ENCODE measurements around the gene MAML2.

The MAML2 gene

DNA sequence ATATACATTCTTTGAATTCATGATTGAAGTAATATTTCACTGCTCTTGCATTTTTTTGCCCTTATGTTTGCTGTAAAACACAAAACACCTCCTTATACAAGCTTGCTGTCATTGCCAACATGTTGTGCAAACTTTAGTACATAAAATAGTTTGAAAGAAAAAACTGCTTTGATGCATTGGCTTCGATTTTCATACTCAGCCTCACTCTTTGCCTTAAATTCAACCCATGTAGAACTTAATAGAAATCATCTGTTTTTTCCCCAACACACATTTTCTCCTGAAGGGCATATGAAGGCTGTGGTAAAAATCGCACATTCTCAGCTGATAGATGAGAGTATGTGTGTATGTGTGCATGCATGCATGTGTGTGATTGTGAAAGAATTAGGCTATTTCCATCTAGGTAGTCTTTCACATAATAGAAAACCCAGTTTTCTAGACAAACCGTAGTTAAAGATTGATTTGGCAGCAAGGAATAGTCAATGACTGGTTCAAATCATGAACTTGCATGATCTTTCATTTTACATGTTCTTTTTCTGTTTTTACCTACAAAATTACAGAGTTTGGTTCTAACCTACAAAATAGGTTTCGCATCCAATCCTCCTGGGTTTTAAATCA is 346.3 kb downstream of the MAML2 start:
- no peak for DNase-seq

DNA sequence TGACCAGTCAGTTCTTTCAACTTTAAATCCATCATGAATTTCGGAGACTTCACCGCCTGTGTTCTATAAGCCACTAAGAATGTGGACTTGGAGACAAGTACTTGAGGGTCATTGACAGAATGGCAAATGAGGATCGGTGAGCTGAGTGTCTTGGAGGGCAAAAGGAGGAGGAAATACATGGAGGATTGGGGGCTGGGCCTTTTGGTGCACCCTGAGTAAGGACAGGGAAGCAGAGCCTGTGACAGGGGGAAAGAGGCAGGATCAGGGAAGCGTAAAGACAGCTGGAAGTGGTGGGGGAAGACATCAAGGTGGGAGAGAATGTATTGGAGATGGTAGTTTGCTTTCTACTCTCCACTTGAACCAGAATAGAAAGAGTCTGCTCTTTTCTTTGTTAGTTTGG is 348.7 kb downstream of the MAML2 start:
- no peak for DNase-seq

DNA sequence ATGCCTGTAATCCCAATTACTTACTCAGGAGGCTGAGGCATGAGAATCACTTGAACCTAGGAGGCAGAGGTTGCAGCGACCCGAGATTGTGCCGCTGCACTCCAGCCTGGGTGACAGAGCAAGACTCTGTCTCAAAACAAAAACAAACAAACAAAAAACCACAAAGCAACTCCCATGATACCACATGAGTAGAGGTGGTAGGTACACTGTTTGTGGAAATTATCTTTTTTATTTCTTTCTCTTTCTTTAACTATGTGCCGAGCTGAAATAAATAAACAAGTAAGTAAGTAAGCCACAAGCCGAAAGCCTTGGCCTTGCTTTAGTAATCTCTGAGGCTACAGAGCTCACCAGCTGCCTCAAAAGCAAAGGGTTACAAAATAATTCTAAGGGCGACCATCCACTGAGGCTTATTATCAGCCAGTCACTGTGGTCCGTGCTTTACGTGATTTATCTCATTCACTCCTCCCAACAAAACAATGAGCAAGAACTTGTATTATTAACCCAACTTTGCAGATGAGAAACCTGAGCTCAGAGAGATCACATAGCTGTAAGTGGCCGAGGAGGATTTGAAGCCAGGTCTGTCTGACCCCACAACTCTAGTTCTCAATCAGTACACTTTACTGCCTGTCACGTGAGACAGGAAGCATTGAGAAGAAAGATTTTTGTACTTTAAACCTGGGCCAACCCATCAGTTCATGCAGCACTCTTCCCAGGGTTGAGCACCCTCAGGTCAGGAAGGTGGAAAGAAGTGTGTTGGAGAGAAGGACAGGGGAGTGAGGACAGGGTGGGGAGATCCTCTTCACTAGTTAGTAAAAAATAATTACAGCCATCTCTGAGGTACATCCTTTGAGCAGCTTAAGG is 349.3 kb downstream of the MAML2 start:
- no peak for DNase-seq

DNA sequence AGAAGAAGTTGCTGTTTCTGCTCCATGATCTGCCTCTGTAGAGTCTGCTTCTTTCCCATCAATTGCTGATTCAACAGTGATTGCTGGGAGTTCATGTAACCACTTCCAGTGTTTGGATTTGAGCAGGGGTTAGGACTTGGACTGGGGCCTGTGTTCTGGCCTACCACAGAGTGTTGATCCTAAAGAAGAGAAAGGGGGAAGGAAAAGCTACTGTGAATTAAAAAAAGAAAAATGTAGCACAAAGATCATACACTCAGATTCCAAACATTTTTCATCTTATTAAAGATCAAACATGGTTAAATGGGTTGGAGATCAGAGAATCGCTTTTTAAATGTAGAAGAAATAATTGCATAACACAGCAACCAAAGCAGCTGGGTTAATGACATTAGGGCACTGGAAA is 351.4 kb downstream of the MAML2 start:
- DNase-seq, result no peak

DNA sequence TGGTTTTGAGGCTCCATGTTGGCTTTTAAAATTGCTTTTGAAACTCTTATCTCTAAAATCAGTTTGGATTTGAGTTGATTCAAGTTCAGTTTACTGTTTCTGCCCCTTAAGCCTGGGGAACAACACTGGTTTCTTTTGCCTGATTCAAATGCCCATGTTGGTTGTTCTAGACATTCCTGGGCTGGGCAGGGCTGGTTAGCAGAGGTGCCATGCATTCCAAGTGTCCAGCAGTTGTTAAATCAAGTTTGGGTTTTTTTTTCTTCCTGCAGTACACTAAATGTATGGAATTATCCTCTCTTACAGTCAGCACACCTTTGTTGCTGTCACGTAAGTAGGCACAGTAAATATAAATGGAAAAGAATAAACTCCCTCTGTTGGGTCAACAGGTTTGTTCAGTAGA is 351.9 kb downstream of the MAML2 start:
- no peak for DNase-seq

DNA sequence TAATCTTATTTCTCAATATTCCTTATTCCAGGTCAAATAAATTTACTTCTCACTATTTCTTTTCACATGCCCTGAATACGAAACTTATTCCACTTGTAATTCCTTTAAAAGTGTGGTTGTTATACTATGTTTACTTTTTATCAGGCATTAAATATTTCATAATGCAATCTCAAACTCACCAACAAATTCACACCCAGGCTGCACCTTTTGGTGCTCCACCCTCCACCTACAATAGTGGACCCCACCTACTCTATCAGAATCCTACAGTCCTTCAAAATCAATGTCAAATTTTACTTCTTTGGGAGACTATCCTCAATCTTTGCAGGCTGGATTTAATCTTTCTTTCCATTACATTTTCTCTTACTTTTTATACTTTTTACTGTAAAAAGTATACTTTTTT is 353.2 kb downstream of the MAML2 start:
- no peak for DNase-seq

DNA sequence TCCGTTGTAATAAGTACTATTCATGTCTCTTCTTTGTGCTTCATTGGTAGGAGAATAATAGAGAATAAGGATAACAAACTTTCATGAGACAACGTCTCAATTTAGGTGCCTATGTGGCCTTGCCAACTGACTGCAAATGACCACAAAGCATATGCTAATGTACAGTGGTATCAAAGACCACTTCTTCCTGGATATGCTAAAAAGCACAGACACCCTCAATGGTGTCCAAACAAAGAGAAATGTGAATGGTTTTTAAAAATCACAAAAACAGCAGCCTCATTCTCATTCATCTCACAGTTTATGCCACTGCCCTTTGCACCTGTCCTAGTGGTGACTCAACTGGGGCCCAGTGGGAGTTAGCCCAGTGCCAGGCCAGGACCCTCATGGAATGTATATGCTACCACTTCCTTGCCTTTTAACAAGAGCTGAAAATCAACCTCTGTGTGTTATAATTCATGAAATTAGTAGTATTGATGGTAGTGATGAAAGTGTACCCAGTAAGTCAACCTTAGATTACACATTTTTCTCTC is 353.9 kb downstream of the MAML2 start:
- DNase-seq, result no peak

DNA sequence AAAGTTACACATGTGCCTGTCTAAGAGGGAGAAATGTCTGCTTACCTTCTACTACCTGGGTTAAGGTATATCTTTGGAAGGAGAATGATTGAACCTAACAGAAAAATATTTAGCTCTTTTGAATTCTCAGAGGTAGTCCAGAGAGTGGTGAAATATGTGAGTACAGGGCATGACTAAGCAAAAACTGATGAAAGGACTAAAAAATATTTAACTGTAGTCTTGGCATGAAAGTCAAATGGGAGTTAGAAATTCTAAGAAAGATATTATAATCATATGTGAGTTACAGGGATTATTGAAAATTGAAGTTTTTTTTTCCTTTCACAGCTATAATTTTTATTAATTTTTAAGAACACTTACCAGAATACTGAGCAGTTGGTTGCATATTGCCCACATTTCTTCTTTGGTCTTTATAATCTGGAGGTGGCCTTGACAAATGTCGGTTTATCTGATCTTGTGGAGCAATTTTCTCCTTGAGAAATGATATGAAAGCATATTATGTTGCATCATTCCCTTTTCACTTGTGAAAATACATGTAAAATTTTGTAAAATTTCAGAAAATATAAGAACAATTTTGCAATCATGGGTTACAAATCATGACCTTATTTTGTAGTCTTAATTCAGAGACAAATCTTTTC is 357.7 kb downstream of the MAML2 start:
- DNase-seq, result no peak

DNA sequence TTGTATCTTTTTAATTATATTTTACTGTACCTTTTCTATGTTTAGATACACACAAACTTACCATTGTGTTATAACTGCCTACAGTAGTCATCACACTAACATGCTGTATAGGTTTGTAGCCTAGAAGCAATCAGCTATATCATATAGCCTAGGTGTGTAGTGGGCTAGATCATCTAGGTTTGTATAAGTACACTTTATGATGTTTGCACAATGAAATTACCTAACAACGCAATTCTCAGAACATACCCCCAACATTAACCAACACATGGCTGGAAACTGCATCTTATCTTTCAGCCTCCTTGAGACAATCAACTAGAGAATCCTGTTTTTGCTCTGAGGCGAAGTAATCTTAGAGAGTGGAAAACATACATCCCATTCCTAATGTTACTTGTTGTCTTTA is 358.9 kb downstream of the MAML2 start:
- DNase-seq, result no peak

DNA sequence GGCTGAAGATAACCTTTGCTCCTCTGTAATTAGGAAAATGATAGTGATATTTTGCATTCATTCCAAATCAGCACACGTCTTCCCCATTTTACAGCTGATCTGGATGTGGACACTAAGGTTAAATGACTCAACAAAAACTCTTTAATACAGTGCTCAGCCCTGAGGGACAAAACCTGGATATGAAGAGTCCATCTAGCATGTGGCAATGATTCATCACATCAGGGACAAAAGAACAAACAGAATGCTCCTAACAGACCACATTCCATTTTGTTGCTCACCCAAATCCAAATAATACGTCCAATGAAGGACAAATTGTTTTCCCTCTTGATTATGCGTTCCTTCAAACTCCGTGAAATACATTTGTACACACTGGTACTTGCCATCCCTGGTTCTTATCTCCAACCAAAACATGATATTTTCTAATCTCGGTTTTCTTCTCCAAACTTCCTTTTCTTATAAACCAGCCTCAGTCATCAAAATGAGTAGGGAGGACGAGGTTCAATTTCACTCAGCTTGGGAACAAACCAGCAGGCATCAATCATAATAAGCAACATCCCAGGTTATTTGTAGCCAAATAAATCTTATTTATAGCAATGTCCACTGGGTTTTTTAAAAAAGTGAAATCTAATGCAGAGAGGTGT is 365.3 kb downstream of the MAML2 start:
- no peak for DNase-seq

DNA sequence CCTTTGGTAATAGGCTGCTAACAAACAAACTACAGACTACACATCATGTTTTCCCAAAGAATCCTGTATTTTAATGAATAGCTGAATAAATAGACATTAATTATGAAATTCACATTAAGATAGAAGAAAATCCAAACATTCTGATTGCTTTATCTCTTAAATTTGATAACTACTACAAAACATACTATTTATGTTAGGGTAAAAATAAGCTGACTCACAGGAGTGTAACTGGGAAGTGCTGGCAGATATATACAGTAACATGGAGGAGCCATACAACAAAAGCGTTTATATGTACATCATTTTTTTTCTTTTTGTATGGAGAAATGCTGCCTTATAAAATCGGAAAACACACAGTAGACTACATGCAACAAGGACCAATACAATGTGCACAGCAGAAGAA is 366.4 kb downstream of the MAML2 start:
- no peak for DNase-seq

DNA sequence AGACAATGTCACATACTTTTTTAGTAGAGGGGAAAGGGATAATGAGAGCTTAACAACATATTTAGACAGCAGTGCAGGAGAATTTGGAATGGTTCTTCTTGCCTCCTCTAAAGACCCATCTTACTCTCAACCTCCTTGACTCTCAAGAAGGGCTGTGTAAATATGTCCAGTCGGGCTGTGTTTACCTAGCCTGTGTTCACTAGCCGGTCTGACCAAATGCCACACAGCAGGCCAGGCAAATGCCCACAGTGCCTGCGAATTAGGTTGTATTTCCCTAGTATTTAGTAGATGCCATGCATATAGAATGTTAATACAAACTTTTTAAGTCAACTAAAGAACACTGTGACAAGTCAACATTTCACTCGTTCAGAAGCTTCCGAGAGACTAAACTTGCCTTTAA is 367.7 kb downstream of the MAML2 start:
- DNase-seq, result no peak

DNA sequence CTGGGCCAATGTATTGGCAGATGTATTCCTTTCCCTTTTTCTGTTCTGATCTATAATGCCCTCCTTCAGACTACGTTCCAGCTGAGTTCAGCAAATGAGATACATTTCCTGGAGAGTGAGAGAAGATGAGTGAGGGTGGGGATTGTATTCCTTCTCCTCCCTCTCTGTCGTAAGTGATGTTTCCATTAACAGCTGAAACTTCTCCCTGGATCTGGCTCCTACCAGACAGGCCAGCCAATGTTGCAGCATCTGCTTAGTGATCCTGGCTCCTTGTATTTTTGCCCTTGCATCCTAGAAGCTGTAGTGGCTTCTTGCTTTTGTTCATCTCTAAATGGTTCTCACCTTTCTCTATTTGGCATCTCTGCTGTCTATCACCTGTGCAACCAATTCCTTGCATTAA is 370.9 kb downstream of the MAML2 start:
- DNase-seq, result no peak

DNA sequence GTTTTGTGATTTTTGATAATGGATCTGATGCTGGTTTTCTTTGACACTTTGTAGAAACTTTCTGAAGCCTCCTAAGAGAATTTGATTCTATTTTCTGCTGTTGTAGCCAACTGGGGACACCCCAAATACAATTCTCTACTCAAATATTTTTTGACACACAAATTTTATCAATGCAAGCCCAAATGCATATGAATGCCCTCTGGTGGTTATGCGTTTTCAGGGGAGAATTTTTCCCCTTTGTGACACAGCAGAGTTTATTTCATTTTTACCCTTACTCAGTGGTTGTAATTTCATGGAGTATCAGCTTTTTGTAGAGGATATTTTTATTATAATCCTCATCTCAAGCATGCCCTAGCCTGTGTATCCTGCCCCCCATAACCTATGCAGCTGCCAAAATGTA is 374.4 kb downstream of the MAML2 start:
- DNase-seq, result no peak

DNA sequence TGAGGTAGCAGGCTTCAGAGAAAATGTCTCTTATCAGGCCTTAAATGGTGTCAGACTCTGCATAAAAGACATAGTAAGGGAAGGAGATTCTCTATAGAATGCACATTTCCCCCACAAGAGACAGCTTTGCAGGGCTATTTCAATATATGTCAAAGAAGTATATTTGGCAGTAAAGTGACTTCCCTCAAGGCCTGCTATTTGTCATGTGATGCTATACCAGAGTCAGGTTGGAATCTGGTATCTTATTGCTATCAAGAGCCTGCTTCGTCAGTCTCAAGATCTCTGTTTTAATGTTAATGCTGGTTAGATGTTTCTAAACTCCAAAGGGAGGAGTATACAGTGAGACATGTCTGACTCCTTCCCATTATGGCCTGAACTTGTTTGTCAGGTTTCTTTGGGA is 378.7 kb downstream of the MAML2 start:
- DNase-seq, result no peak

DNA sequence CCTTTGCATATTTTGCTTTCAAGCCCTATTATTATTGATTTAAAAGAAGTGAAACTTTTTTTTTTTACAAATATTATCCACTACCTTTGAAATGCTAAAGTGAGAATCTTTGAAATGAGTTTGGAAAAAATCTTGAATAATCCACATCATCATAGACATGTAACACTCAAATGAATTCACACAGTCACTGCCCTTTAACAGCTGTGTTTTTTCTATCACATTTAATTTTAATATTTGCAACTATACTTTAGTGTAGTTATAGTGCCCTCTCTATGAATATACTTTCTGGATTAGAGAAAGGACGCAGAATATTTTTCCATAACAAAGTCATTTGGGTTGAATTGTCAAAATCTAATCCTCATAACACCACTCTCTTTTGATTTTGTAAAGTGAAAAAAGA is 381.2 kb downstream of the MAML2 start:
- DNase-seq, result no peak

DNA sequence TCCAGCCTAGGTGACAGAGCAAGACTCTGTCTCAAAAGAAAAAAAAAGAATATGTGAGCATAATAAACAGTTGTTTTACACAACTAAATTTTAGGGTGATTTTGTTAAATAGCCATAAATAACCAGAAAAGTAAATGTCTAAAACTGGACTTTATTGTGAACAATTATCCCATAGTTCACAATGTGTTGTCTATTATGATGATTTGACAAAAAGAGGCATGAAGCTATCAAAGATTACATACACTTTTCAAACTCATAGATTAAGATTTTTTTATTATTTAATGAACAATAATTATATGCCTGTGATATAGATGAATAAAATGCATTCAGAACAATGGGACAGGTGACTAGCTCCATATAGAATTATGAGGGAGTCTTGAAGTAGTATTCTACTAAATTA is 392.1 kb downstream of the MAML2 start:
- DNase-seq, result no peak

DNA sequence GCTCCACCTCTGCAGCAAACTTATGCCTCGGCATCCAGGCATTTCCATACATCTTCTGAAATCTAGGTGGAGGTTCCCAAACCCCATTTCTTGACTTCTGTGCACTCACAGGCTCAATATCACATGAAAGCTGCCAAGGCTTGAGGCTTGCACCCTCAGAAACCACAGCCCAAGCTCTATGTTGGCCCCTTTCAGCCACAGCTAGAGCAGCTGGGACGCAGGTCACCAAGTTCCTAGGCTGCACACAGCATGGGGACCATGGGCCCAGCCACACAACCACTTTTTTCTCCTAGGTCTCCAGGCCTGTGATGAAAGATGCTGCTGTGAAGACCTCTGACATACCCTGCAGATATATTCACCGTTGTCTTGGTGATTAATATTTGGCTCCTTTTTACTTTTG is 394.4 kb downstream of the MAML2 start:
- DNase-seq, result no peak

DNA sequence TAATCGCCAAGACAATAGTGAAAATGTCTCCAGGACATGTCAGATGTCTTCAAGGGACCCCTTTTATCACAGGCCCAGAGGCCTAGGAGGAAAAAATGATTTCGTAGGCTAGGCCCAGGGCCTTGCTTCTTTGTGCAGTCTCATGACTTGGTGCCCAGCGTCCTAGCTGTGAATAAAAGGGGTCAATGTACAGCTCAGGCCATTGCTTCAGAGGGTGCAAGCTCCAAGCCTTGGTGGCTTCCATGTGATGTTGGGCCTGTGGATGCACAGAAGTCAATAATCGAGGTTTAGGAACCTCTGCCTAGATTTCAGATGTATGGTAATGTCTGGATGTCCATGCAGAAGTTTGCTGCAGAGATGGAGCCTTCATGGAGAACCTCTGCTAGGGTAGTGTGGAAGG is 398.4 kb downstream of the MAML2 start:
- no peak for DNase-seq

DNA sequence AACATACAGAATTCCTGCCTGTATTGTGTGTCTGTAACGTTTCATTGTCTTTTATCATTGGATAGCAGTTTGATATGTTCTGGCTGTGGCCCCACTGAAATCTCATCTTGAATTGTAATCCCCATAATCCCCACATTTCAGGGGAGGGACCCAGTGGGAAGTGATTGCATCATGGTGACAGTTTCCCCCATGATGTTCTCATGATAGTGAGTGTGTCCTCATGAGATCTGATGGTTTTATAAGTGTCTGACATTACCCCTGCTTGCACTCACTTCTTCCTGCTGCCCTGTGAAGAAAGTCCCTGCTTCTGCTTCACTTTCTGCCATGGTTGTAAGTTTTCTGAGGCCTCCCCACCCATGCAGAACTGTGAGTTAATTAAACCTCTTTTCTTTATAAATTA is 399.4 kb downstream of the MAML2 start:
- no peak for DNase-seq

DNA sequence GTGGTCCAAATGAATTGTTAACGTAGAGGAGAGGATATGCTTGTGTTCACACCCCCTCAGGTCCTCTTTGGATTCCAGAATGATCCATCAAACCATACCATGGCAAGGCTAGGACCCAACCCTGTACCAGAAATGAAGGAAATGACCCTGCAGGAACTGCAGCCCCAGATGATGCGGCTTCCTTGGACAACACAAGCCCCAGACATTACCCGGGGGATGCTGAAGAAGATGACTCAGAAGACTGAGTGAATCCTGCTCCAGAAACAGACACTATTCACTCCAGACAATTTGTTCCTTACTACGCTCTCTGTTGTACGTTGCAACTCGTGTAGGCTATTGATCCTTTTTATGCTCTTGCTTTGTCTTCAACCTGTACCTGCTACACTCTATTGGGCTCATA is 403.9 kb downstream of the MAML2 start:
- no peak for DNase-seq

DNA sequence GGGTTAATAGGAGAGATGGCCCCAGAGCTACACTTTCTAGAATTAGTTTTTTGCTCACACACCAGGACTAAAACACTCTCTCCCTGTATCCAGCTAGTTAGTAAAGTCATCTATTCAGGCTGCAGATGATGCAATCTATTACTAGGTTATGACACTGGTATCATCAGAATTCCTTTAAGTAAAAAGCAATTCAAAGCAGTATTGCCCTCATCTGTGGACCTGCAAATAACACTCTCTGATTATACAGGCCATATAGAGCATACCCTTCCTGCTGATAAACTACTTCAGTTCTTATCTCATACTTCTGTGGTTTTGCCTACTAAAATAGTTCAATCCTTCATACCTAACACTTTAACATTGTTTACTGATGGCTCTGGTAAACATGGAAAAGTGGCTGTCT is 405.6 kb downstream of the MAML2 start:
- DNase-seq, result no peak

DNA sequence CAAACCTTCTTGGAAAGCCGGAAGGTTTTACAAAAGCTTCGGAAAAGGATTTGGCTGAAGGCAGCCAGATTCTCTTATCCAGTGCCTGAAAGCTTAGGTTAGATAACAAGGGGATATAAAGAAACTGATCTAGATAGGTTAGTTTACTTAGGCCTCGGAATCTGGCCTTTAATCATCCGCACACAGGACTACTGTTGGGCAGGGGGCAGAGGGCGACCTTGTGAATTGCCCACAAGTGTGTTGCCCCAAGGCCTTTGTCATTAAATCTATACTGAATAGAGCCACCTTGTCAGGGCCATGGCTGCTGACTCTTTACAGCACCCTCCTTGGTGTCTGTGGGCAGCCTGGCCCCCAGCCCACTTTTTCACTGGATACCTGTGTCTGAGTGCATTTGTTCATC is 409.4 kb downstream of the MAML2 start:
- DNase-seq, result no peak

DNA sequence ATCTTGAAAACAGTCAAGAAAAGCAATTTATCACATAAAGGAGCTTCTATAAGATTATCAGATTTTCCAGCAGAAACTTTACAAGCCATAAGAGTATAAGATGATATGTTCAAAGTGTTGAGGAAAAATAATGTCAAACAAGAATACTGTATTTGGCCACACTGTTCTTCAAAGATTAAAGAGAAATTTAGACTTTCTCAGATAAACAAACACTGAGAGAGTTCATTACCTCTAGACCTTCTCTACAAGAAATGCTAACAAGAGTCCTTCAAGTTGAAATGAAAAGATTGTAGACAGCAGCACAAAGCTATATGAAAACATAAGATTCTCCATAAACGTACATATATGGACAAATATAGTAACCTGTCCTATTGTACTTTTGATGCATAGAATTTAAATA is 411.1 kb downstream of the MAML2 start:
- no peak for DNase-seq

Data from stimulated activated CD4-positive, alpha-beta T cell treated with anti-CD3 and anti-CD28 coated beads, Interleukin-4, amount 100 ng/mL, for 4 hours (primary cell).